Measurements from ENCODE around the gene NT5E. TPM values are rescaled to one million over a fixed set of nuclear protein-coding genes. Genes with fewer than 3 reads are reported as not detected.

The NT5E gene
- total and polyA plus RNA-seq, 4 donors, result 13.5 to 51.5 (median 34.1) TPM

GRCh38 chr6:85476532-85476931 lies 26.6 kb downstream of the NT5E start:
- Histone ChIP-seq H3K4me3 (ENCODE audit: low read depth in 1 of 3, low read length in 3 of 3) (no peak overlapping the region), H3K27ac (ENCODE audit: low read depth in 1 of 2, low read length in 2 of 2) (no peak overlapping the region), H3K27me3 (ENCODE audit: control insufficient read depth in 4 of 4, insufficient read depth in 4 of 4, low read length in 3 of 4) (no peaks in the 10 kb centered on the region), H3K9me3 (ENCODE audit: control insufficient read depth in 4 of 4, low read length in 3 of 4) (no peaks in the 10 kb centered on the region), H3K36me3 (ENCODE audit: control insufficient read depth in 4 of 4, insufficient read depth in 3 of 4, low read depth in 1 of 4, low read length in 3 of 4) (peaks cover 0 to 26% (median 14%) of the 10 kb centered on the region in 4 donors), H3K9ac (ENCODE audit: low read depth in 1 of 2, low read length in 2 of 2) (no peak overlapping the region), H3K4me1 (ENCODE audit: control insufficient read depth in 4 of 4, insufficient read depth in 4 of 4, low read length in 3 of 4) (no peaks in the 10 kb centered on the region)
- TF ChIP-seq HNF4A (conservative IDR thresholded peaks at IDR 0.05) (no peak), RAD21 (IDR thresholded peaks at IDR 0.05) (peak in 1 of 2 donors; percentile 11), YY1 (IDR thresholded peaks at IDR 0.05) (no peak)
- 95% methylated on average over 4 of the region's 4 CpGs for WGBS
- no peak for DNase-seq (ENCODE audit: low spot score)

- H3K27ac ChIP-seq (ENCODE audit: low read depth in 1 of 2, low read length in 2 of 2), result no peak overlapping the region
- H3K27me3 ChIP-seq (ENCODE audit: control insufficient read depth in 4 of 4, insufficient read depth in 4 of 4, low read length in 3 of 4), result no peaks in the 10 kb centered on the region
- TF ChIP-seq JUND (IDR thresholded peaks at IDR 0.05), result no peak
- no peak for TF ChIP-seq SP1 (IDR thresholded peaks at IDR 0.05)
- TF ChIP-seq, protein P1, sequence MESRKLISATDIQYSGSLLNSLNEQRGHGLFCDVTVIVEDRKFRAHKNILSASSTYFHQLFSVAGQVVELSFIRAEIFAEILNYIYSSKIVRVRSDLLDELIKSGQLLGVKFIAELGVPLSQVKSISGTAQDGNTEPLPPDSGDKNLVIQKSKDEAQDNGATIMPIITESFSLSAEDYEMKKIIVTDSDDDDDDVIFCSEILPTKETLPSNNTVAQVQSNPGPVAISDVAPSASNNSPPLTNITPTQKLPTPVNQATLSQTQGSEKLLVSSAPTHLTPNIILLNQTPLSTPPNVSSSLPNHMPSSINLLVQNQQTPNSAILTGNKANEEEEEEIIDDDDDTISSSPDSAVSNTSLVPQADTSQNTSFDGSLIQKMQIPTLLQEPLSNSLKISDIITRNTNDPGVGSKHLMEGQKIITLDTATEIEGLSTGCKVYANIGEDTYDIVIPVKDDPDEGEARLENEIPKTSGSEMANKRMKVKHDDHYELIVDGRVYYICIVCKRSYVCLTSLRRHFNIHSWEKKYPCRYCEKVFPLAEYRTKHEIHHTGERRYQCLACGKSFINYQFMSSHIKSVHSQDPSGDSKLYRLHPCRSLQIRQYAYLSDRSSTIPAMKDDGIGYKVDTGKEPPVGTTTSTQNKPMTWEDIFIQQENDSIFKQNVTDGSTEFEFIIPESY (IDR thresholded peaks at IDR 0.05), result no peak
- TF ChIP-seq EGR1 (IDR thresholded peaks at IDR 0.05; ENCODE audit: low read depth in 2 of 2), result no peak
- no peak for TF ChIP-seq RAD21 (IDR thresholded peaks at IDR 0.05)
- TF ChIP-seq HNF4A (conservative IDR thresholded peaks at IDR 0.05), result no peak
- TF ChIP-seq CTCF (IDR thresholded peaks at IDR 0.05; ENCODE audit: low read depth, low read length, missing input control), result no peak
- no peak for TF ChIP-seq GABPA (IDR thresholded peaks at IDR 0.05 in 1 of 2, conservative IDR thresholded peaks at IDR 0.05 in 1 of 2)
- no peak for TF ChIP-seq FOXA2 (IDR thresholded peaks at IDR 0.05)
- TF ChIP-seq NR2F2 (IDR thresholded peaks at IDR 0.05), result no peak
- TF ChIP-seq, protein P2, sequence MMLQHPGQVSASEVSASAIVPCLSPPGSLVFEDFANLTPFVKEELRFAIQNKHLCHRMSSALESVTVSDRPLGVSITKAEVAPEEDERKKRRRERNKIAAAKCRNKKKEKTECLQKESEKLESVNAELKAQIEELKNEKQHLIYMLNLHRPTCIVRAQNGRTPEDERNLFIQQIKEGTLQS (IDR thresholded peaks at IDR 0.05), result no peak
- no peak for TF ChIP-seq FOXA1 (IDR thresholded peaks at IDR 0.05)
- peaks cover 0 to 20% (median 9%) of the 10 kb centered on the region in 4 donors for H3K36me3 ChIP-seq (ENCODE audit: control insufficient read depth in 4 of 4, insufficient read depth in 3 of 4, low read depth in 1 of 4, low read length in 3 of 4)
- DNase-seq (ENCODE audit: low spot score), result no peak
- H3K4me3 ChIP-seq (ENCODE audit: low read depth in 1 of 3, low read length in 3 of 3), result no peak overlapping the region
- no peak overlapping the region for H3K9ac ChIP-seq (ENCODE audit: low read depth in 1 of 2, low read length in 2 of 2)
- H3K4me1 ChIP-seq (ENCODE audit: control insufficient read depth in 4 of 4, insufficient read depth in 4 of 4, low read length in 3 of 4), result no peaks in the 10 kb centered on the region
- H3K9me3 ChIP-seq (ENCODE audit: control insufficient read depth in 4 of 4, low read length in 3 of 4), result no peaks in the 10 kb centered on the region
- WGBS, result 96% methylated on average over 1 of the region's 1 CpG
These were observed 29.3 kb downstream of the NT5E start for GRCh38 chr6:85479208-85479607.

DNA sequence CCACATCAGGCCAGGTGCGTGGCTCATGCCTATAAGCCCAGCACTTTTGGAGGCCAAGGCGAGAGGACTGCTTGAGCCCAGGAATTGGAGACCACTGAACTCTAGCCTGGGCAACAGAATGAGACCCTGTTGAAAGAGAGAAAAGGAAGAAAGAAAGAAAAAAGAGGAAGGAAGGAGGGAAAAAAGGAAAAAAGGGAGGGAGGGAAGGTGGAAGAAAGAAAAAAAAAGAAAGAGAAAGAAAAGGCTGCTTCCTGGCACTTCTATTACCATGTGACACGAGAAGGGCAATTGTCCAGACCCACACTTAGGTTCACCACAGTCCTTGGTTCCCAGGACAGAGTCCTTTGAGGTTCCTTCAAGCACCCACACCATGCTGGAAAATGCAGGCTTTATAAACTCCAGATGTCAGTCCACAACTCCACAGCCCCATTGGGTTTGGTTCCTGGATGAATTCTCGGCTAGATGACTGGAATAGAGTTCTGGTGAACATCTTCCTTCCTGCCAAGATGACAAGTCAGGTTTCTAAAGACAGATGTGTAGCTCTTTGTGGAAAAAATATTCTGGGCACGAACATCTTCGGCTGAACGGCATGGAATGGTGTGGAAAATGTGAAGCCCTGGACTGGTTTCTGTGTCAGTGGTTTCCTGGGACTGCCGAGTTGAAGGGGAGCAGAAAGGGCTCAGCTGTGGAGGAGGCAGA lies 32.5 kb downstream of the NT5E start:
- H3K4me1 ChIP-seq (ENCODE audit: control insufficient read depth in 4 of 4, insufficient read depth in 4 of 4, low read length in 3 of 4), result no peaks in the 10 kb centered on the region
- no peak overlapping the region for H3K4me3 ChIP-seq (ENCODE audit: low read depth in 1 of 3, low read length in 3 of 3)
- no peaks in the 10 kb centered on the region for H3K27me3 ChIP-seq (ENCODE audit: control insufficient read depth in 4 of 4, insufficient read depth in 4 of 4, low read length in 3 of 4)
- H3K9me3 ChIP-seq (ENCODE audit: control insufficient read depth in 4 of 4, low read length in 3 of 4), result no peaks in the 10 kb centered on the region
- no peak for DNase-seq (ENCODE audit: low spot score)
- peaks cover 0 to 15% (median 6%) of the 10 kb centered on the region in 4 donors for H3K36me3 ChIP-seq (ENCODE audit: control insufficient read depth in 4 of 4, insufficient read depth in 3 of 4, low read depth in 1 of 4, low read length in 3 of 4)
- WGBS, result 80% methylated on average over 8 of the region's 8 CpGs
- H3K27ac ChIP-seq (ENCODE audit: low read depth in 1 of 2, low read length in 2 of 2), result peak overlapping the region in 1 of 2 donors; percentile 10
- no peak for TF ChIP-seq RXRA (IDR thresholded peaks at IDR 0.05)
- no peak for TF ChIP-seq TAF1 (conservative IDR thresholded peaks at IDR 0.05)
- no peak for TF ChIP-seq NR2F2 (IDR thresholded peaks at IDR 0.05)
- TF ChIP-seq, protein P1 (IDR thresholded peaks at IDR 0.05), result no peak
- TF ChIP-seq, protein P3, sequence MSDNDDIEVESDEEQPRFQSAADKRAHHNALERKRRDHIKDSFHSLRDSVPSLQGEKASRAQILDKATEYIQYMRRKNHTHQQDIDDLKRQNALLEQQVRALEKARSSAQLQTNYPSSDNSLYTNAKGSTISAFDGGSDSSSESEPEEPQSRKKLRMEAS (IDR thresholded peaks at IDR 0.05), result no peak
- H3K9ac ChIP-seq (ENCODE audit: low read depth in 1 of 2, low read length in 2 of 2), result no peak overlapping the region
